ENCODE data around the gene RCL1. TPM values are rescaled to one million over a fixed set of nuclear protein-coding genes. Genes with fewer than 3 reads are reported as not detected.

Gene RCL1
- total and polyA plus RNA-seq, 2 of the 13 experiments (the other 11 are each of a cell fraction or from before 2014, with no cell fraction given), result 22.3 to 31.6 TPM

- TF ChIP-seq, protein P1, sequence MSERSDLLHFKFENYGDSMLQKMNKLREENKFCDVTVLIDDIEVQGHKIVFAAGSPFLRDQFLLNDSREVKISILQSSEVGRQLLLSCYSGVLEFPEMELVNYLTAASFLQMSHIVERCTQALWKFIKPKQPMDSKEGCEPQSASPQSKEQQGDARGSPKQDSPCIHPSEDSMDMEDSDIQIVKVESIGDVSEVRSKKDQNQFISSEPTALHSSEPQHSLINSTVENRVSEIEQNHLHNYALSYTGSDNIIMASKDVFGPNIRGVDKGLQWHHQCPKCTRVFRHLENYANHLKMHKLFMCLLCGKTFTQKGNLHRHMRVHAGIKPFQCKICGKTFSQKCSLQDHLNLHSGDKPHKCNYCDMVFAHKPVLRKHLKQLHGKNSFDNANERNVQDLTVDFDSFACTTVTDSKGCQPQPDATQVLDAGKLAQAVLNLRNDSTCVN (CRISPR knock-in tag; IDR thresholded peaks at IDR 0.05; ENCODE audit: borderline replicate concordance), result no peak
- TF ChIP-seq FOSL2 (CRISPR knock-in tag; IDR thresholded peaks at IDR 0.05), result 0 out of 2 replicates have a peak, but pooled peaks have one; percentile 0
These were observed 45.4 kb downstream of the RCL1 start (continued) for GRCh38 chr9:4838189-4838546.

- ChIA-PET CTCF (ENCODE audit: low intra/inter-chr PET ratio, low total read pairs) (no interaction called here), POLR2A (interaction anchor here (0.6 to 4.7 kb wide), 16 partner anchors 11 to 177 kb away, joined by 3 to 30 read pairs (median 6); partner anchors contain the start of genes AK3, JAK2, PLPP6 and RCL1)
- peak overlapping the region; percentile 42 for H3K9ac ChIP-seq (ENCODE audit: insufficient read depth, low read depth, low read length)
- intact Hi-C loops (cut with micrococcal nuclease; ENCODE audit: unreplicated experiment) (loop anchor here (1.0 to 2.0 kb wide), 4 partner anchors 23 to 145 kb away; partner anchors contain the start of gene JAK2), in situ Hi-C loops (cut with HindIII; ENCODE audit: extremely low pct_ligation_motif_present, low pct_unique_long_range_greater_than_20kb) (no loop called here)
- WGBS (ENCODE audit: low lambda C conversion rate), result 5% methylated on average over 1 of the region's 1 CpG
- H3K27ac ChIP-seq (ENCODE audit: extremely low read length, insufficient read depth, low read length), result peak overlapping the region; percentile 77
- H4K20me1 ChIP-seq (ENCODE audit: insufficient read depth, low read length), result no peaks in the 10 kb centered on the region
- DNase-seq (ENCODE audit: low spot score) (peak; percentile 98), ATAC-seq (peak; percentile 94), FAIRE-seq (peak; percentile 100)
- H3K36me3 ChIP-seq (replicated peaks in 1 of 2; ENCODE audit: control insufficient read depth in 1 of 2, insufficient read depth in 2 of 2, low read length in 2 of 2), result peaks cover 1 to 24% of the 10 kb centered on the region in 2 experiments; a peak in 4 of 5 replicates
- BruUV-seq (replicated peaks), result no TSS peak
- H3K4me1 ChIP-seq (ENCODE audit: insufficient read depth, low read length), result peaks cover 88% of the 10 kb centered on the region
- H3K9me3 ChIP-seq (ENCODE audit: low read length), result no peaks in the 10 kb centered on the region
- H3K79me2 ChIP-seq (ENCODE audit: insufficient read depth, low read length), result peaks cover 23% of the 10 kb centered on the region
- H3K27me3 ChIP-seq (ENCODE audit: control insufficient read depth in 1 of 2, insufficient read depth in 2 of 2, low read length in 2 of 2), result no peaks in the 10 kb centered on the region
- H3K4me3 ChIP-seq (replicated peaks in 1 of 3; ENCODE audit: insufficient read depth in 1 of 3, low read depth in 2 of 3, low read length in 3 of 3), result peak overlapping the region in 1 of 3 experiments; percentile 55; a peak in 3 of 6 replicates
- peak overlapping the region; percentile 76 for H3K4me2 ChIP-seq (ENCODE audit: low read depth, low read length)
- no peak overlapping the region for H2AFZ ChIP-seq (ENCODE audit: low read length)
- TF ChIP-seq TAF15 (IDR thresholded peaks at IDR 0.05; ENCODE audit: low read depth, low read length, poor library complexity, severe bottlenecking), result no peak
- TF ChIP-seq ZFYVE20 (CRISPR knock-in tag; IDR thresholded peaks at IDR 0.05; ENCODE audit: borderline replicate concordance, low read depth), result no peak
- peak; percentile 81 for TF ChIP-seq HHEX (CRISPR knock-in tag; IDR thresholded peaks at IDR 0.05)
- TF ChIP-seq ELF1 (CRISPR knock-in tag; IDR thresholded peaks at IDR 0.05), result no peak
- TF ChIP-seq ZNF713 (CRISPR knock-in tag; IDR thresholded peaks at IDR 0.05), result no peak
- no peak for TF ChIP-seq HNRNPL (IDR thresholded peaks at IDR 0.05; ENCODE audit: low read depth, low read length)
- peak; percentile 84; the same call in 1 of the 2 replicates for TF ChIP-seq ZFP1 (CRISPR knock-in tag; IDR thresholded peaks at IDR 0.05)
- 0 out of 2 replicates have a peak, but pooled peaks have one; percentile 39 for TF ChIP-seq ZHX1 (CRISPR knock-in tag; IDR thresholded peaks at IDR 0.05; ENCODE audit: low read depth)
- peak; percentile 94 for TF ChIP-seq ZNF12 (CRISPR knock-in tag; IDR thresholded peaks at IDR 0.05)
- TF ChIP-seq NPAS2 (CRISPR knock-in tag; IDR thresholded peaks at IDR 0.05; ENCODE audit: borderline replicate concordance), result no peak
- TF ChIP-seq ZNF30 (CRISPR knock-in tag; IDR thresholded peaks at IDR 0.05), result no peak
- no peak for TF ChIP-seq SIN3B (IDR thresholded peaks at IDR 0.05; ENCODE audit: low read length)
- no peak for TF ChIP-seq ELK4 (CRISPR knock-in tag; IDR thresholded peaks at IDR 0.05; ENCODE audit: borderline replicate concordance)
- no peak for TF ChIP-seq ZNF569 (CRISPR knock-in tag; IDR thresholded peaks at IDR 0.05; ENCODE audit: borderline replicate concordance)
- TF ChIP-seq ZNF607 (CRISPR knock-in tag; IDR thresholded peaks at IDR 0.05; ENCODE audit: borderline replicate concordance), result no peak
- no peak for TF ChIP-seq IKZF4 (CRISPR knock-in tag; IDR thresholded peaks at IDR 0.05; ENCODE audit: borderline replicate concordance, low read depth, not compliant biosample characterization)
- no peak for TF ChIP-seq CENPX (CRISPR knock-in tag; IDR thresholded peaks at IDR 0.05)
- no peak for TF ChIP-seq BORCS8-MEF2B (CRISPR knock-in tag; IDR thresholded peaks at IDR 0.05)
These were observed 46.7 kb downstream of the RCL1 start for GRCh38 chr9:4839470-4839912.

Measured in HepG2 (cell line).